Endothelial cell (in vitro differentiated cells): ENCODE data around the gene BARX1. TPM values are rescaled to one million over a fixed set of nuclear protein-coding genes. Genes with fewer than 3 reads are reported as not detected.
"Not testable (repeated sequence)": the region's sequence is repeated elsewhere in the genome, so short reads cannot be mapped to it uniquely, and the experiment has no call there.

Experiments used
- DNase-seq: peaks from one replicate; pipeline ENCODE4 v3.0.0; 2021; ENCODE audit warnings: low spot score
- H3K27ac Mint-ChIP-seq: one replicate; pipeline ENCODE4 v1.8.0; 2021; ENCODE audit warnings: mixed read lengths, inconsistent platforms; ENCODE audit not compliant: unreplicated experiment
- H3K27me3 Mint-ChIP-seq: one replicate; pipeline ENCODE4 v1.8.0; 2021; ENCODE audit warnings: mild to moderate bottlenecking, moderate library complexity, mixed read lengths, inconsistent platforms; ENCODE audit not compliant: unreplicated experiment
- H3K36me3 Mint-ChIP-seq: one replicate; pipeline ENCODE4 v1.8.0; 2021; ENCODE audit warnings: mild to moderate bottlenecking, low read depth, mixed read lengths, inconsistent platforms; ENCODE audit not compliant: unreplicated experiment
- H3K4me1 Mint-ChIP-seq: one replicate; pipeline ENCODE4 v1.8.0; 2021; ENCODE audit warnings: mild to moderate bottlenecking, mixed read lengths, inconsistent platforms; ENCODE audit not compliant: unreplicated experiment
- H3K4me3 Mint-ChIP-seq: one replicate; pipeline ENCODE4 v1.8.0; 2021; ENCODE audit warnings: mild to moderate bottlenecking, mixed read lengths, inconsistent platforms; ENCODE audit not compliant: unreplicated experiment
- H3K9me3 Mint-ChIP-seq: one replicate; pipeline ENCODE4 v1.8.0; 2021; ENCODE audit warnings: mixed read lengths, inconsistent platforms; ENCODE audit not compliant: unreplicated experiment
- total RNA-seq: library from RNA; stranded (reverse); fragmentation: NEBNext Ultra II Directional; extraction: Animal tissue kit (Norgen Biotek cat#: 25700); gene quantifications from one replicate; pipeline ENCODE4 v1.2.1, GENCODE V29; 2021; ENCODE audit not compliant: unreplicated experiment
- TF ChIP-seq, protein P1 (sequence below): fragments of 200-600 bp; sonication (generic); IDR thresholded peaks from one replicate; pipeline ENCODE4 v1.5.0; 2021; ENCODE audit warnings: antibody characterized with exemption; ENCODE audit not compliant: unreplicated experiment

BARX1 gene
- total RNA-seq, 1 donor from 2014 or later, result 0.51 TPM

- DNase-seq, result no peak
- Mint-ChIP-seq H3K4me3 (no peak overlapping the region), H3K4me1 (peaks cover 21% of the 10 kb centered on the region), H3K9me3 (no peaks in the 10 kb centered on the region), H3K36me3 (peaks cover 3% of the 10 kb centered on the region), H3K27me3 (peaks cover 35% of the 10 kb centered on the region), H3K27ac (no peak overlapping the region)
- TF ChIP-seq, protein P1, sequence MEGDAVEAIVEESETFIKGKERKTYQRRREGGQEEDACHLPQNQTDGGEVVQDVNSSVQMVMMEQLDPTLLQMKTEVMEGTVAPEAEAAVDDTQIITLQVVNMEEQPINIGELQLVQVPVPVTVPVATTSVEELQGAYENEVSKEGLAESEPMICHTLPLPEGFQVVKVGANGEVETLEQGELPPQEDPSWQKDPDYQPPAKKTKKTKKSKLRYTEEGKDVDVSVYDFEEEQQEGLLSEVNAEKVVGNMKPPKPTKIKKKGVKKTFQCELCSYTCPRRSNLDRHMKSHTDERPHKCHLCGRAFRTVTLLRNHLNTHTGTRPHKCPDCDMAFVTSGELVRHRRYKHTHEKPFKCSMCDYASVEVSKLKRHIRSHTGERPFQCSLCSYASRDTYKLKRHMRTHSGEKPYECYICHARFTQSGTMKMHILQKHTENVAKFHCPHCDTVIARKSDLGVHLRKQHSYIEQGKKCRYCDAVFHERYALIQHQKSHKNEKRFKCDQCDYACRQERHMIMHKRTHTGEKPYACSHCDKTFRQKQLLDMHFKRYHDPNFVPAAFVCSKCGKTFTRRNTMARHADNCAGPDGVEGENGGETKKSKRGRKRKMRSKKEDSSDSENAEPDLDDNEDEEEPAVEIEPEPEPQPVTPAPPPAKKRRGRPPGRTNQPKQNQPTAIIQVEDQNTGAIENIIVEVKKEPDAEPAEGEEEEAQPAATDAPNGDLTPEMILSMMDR, result no peak
Measured at GRCh38 chr9:93945400-93946337, 9.5 kb downstream of the BARX1 start.

DNA sequence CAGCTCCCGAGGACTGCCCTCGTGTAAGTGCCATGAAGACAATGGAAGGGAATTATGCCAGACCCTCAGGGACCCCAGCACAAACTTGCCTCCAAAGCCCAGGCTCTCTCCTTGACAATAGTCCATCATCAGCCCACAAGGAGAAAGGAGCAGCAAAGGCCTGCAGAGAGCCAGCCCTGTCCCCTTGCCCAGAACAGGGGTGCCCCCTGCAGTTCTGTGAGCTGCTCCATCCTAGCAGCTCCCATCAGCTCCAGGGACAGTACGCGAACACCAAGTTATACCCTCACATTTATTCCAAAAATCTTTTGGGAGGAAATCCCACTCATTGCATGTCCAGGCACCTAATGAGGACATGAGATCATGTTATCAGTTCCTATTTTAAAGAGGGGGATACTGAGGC lies 11.1 kb downstream of the BARX1 start:
- peaks cover 13% of the 10 kb centered on the region for H3K4me1 Mint-ChIP-seq
- no peaks in the 10 kb centered on the region for H3K36me3 Mint-ChIP-seq
- no peak overlapping the region for H3K4me3 Mint-ChIP-seq
- DNase-seq, result no peak
- H3K9me3 Mint-ChIP-seq, result no peaks in the 10 kb centered on the region
- peaks cover 30% of the 10 kb centered on the region for H3K27me3 Mint-ChIP-seq
- TF ChIP-seq, protein P1, result no peak
- H3K27ac Mint-ChIP-seq, result no peak overlapping the region

- peaks cover 13% of the 10 kb centered on the region for H3K4me1 Mint-ChIP-seq
- no peak for DNase-seq
- H3K36me3 Mint-ChIP-seq, result no peaks in the 10 kb centered on the region
- H3K27ac Mint-ChIP-seq, result no peak overlapping the region
- TF ChIP-seq, protein P1, result no peak
- H3K9me3 Mint-ChIP-seq, result no peaks in the 10 kb centered on the region
- H3K4me3 Mint-ChIP-seq, result no peak overlapping the region
- peaks cover 35% of the 10 kb centered on the region for H3K27me3 Mint-ChIP-seq
Measured at GRCh38 chr9:93942161-93942560, 13.0 kb downstream of the BARX1 start.

- TF ChIP-seq, protein P1, result no peak
- Mint-ChIP-seq H3K4me3 (no peak overlapping the region), H3K9me3 (no peaks in the 10 kb centered on the region), H3K27me3 (peaks cover 31% of the 10 kb centered on the region), H3K4me1 (peaks cover 13% of the 10 kb centered on the region), H3K27ac (no peak overlapping the region), H3K36me3 (peaks cover 1% of the 10 kb centered on the region)
- no peak for DNase-seq
Measured at GRCh38 chr9:93941493-93941892, 13.7 kb downstream of the BARX1 start.

- Mint-ChIP-seq H3K36me3 (peaks cover 4% of the 10 kb centered on the region), H3K27me3 (peaks cover 26% of the 10 kb centered on the region), H3K4me3 (peak overlapping the region; percentile 9), H3K9me3 (no peaks in the 10 kb centered on the region), H3K27ac (no peak overlapping the region), H3K4me1 (peaks cover 9% of the 10 kb centered on the region)
- no peak for DNase-seq
- TF ChIP-seq, protein P1, result no peak
Measured at GRCh38 chr9:93940951-93941350, 14.2 kb downstream of the BARX1 start.

GRCh38 chr9:93939589-93939988 lies 15.6 kb downstream of the BARX1 start:
- H3K36me3 Mint-ChIP-seq, DNase-seq, H3K4me1 Mint-ChIP-seq, H3K9me3 Mint-ChIP-seq, H3K27ac Mint-ChIP-seq, H3K4me3 Mint-ChIP-seq: not testable (repeated sequence)
- H3K27me3 Mint-ChIP-seq, result peaks cover 19% of the 10 kb centered on the region
